SU-DHL-6 (cell line): ENCODE data around the gene ID4.

Source experiments
- H2AFZ ChIP-seq: fragments of 200-600 bp; sonication (generic); 2 replicates; pipeline ENCODE4 v1.6.1; 2014; ENCODE audit warnings: low read depth, mild to moderate bottlenecking, moderate library complexity, mixed read lengths, antibody characterized with exemption, low read length; ENCODE audit not compliant: severe bottlenecking
- H3F3A ChIP-seq: fragments of 200-600 bp; shearing (Covaris generic); 2 replicates; pipeline ENCODE4 v1.6.0; 2016; ENCODE audit warnings: antibody characterized with exemption, mild to moderate bottlenecking; ENCODE audit not compliant: insufficient read depth
- H3K27ac ChIP-seq: fragments of 200-600 bp; sonication (generic); 2 replicates; pipeline ENCODE4 v1.5.1; 2016; ENCODE audit warnings: low read depth, mild to moderate bottlenecking, low read length, moderate library complexity, mixed read lengths
- H3K27me3 ChIP-seq: fragments of 200-600 bp; sonication (generic), shearing (Covaris generic); 2 replicates; pipeline ENCODE4 v1.6.0; 2014; ENCODE audit warnings: mild to moderate bottlenecking, low read length
- H3K36me3 ChIP-seq: fragments of 200-600 bp; sonication (generic); 2 replicates; pipeline ENCODE4 v1.6.1; 2014; ENCODE audit warnings: mild to moderate bottlenecking, low read length, mixed read lengths
- H3K4me2 ChIP-seq: fragments of 300-600, 200-600 bp; shearing (Covaris generic), sonication (generic); 2 replicates; pipeline ENCODE4 v1.6.0; 2014; ENCODE audit warnings: low read length, low read depth, mild to moderate bottlenecking; ENCODE audit not compliant: poor library complexity, severe bottlenecking
- H3K4me3 ChIP-seq: fragments of 200-600 bp; sonication (generic); 2 replicates; pipeline ENCODE4 v1.5.1; 2014; ENCODE audit warnings: antibody characterized with exemption, low read length, mild to moderate bottlenecking, mixed read lengths; ENCODE audit not compliant: insufficient read depth, poor library complexity, severe bottlenecking
- H3K79me2 ChIP-seq: fragments of 200-600 bp; sonication (generic); 2 replicates; pipeline ENCODE4 v1.6.1; 2014; ENCODE audit warnings: mild to moderate bottlenecking, low read length, moderate library complexity; ENCODE audit not compliant: insufficient read depth
- H3K9ac ChIP-seq: fragments of 200-600 bp; sonication (generic); 2 replicates; pipeline ENCODE4 v1.7.0; 2014; ENCODE audit warnings: mild to moderate bottlenecking, low read length
- H3K9me2 ChIP-seq: fragments of 200-600 bp; sonication (generic); replicated peaks from 2 replicates; pipeline ENCODE4 v1.6.1; 2014; ENCODE audit warnings: low read length; ENCODE audit not compliant: insufficient read depth
- H3K9me3 ChIP-seq: fragments of 200-600 bp; sonication (generic); 2 replicates; pipeline ENCODE4 v1.6.1; 2014; ENCODE audit warnings: low read length, mixed read lengths; ENCODE audit not compliant: insufficient read depth
- H4K20me1 ChIP-seq: fragments of 200-600 bp; sonication (generic); 2 replicates; pipeline ENCODE4 v1.6.1; 2014; ENCODE audit warnings: low read depth, mild to moderate bottlenecking, antibody characterized with exemption, low read length, moderate library complexity, mixed read lengths
- CTCF ChIP-seq: fragments of 200-600 bp; sonication (generic); IDR thresholded peaks from one replicate; pipeline ENCODE4 v1.5.1; 2017; ENCODE audit warnings: antibody characterized with exemption, mild to moderate bottlenecking, low read length, moderate library complexity; ENCODE audit not compliant: insufficient read depth, poor library complexity, severe bottlenecking
- EZH2phosphoT487 ChIP-seq: fragments of 200-600 bp; sonication (generic), shearing (Covaris generic); conservative IDR thresholded peaks from 2 replicates; pipeline ENCODE4 v1.6.1; 2018; ENCODE audit warnings: mild to moderate bottlenecking, antibody characterized with exemption, low read length, moderate library complexity, mixed read lengths

The ID4 gene

GRCh38 chr6:19876672-19877071 is 39.5 kb downstream of the ID4 start:
- no peak overlapping the region for H3K4me3 ChIP-seq
- H4K20me1 ChIP-seq, result no peaks in the 10 kb centered on the region
- no peaks in the 10 kb centered on the region for H3K9me2 ChIP-seq
- no peaks in the 10 kb centered on the region for H3K9me3 ChIP-seq
- H3K36me3 ChIP-seq, result no peaks in the 10 kb centered on the region
- H3K79me2 ChIP-seq, result no peaks in the 10 kb centered on the region
- H2AFZ ChIP-seq, result no peak overlapping the region
- H3F3A ChIP-seq, result no peaks in the 10 kb centered on the region
- H3K27ac ChIP-seq, result no peak overlapping the region
- no peak overlapping the region for H3K9ac ChIP-seq
- no peak for TF ChIP-seq EZH2phosphoT487
- TF ChIP-seq CTCF, result no peak
- H3K4me2 ChIP-seq, result no peak overlapping the region
- H3K27me3 ChIP-seq, result 0 out of 2 replicates have a peak, but pooled peaks cover 4% of the 10 kb centered on the region

DNA sequence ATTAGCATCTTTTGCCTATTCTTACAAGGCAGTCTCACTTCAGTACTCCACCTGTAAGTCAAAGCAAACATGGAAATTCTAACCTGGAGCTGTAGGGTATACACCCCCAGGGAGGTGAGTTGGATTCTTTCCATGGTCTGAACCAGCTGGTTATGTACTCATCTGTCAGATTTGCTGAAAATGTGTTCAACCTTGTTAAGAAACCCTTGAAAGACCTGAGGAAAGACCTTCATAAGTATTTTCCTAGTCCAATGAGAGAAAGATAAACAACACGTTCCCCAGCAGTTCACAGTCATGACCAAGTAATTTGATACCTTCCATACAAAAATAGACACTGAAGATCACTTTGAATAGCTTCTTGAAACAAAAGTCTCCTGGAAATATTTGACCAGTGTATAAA is 42.5 kb downstream of the ID4 start:
- H3K36me3 ChIP-seq, result no peaks in the 10 kb centered on the region
- H3K4me3 ChIP-seq, result no peak overlapping the region
- H3K79me2 ChIP-seq, result no peaks in the 10 kb centered on the region
- H4K20me1 ChIP-seq, result no peaks in the 10 kb centered on the region
- H3F3A ChIP-seq, result no peaks in the 10 kb centered on the region
- H3K4me2 ChIP-seq, result no peak overlapping the region
- no peak overlapping the region for H2AFZ ChIP-seq
- no peaks in the 10 kb centered on the region for H3K9me3 ChIP-seq
- TF ChIP-seq CTCF (no peak), EZH2phosphoT487 (no peak)
- H3K27me3 ChIP-seq, result 0 out of 2 replicates have a peak, but pooled peaks cover 4% of the 10 kb centered on the region
- H3K9me2 ChIP-seq, result no peaks in the 10 kb centered on the region
- H3K27ac ChIP-seq, result no peak overlapping the region
- no peak overlapping the region for H3K9ac ChIP-seq

DNA sequence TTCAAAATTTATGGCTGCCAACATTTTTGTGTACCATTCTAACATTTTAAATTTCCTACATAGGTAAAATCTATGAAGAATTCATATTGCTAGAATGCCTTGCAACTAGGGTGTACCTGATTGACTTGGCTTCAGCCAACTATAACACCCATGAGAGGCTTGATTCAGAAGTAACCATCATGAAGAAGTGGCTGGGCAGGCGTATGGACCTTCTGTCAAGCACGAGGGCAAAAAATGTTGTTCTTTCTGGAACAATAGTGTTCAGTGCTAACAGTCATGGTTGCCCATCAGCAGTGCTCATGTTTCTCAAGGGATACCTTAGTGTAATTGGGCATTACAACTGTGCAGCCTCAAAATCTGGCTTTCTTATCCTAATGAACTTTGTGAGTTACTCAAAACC is 42.9 kb downstream of the ID4 start:
- Histone ChIP-seq H3K4me3 (no peak overlapping the region), H3K27ac (no peak overlapping the region), H3K36me3 (no peaks in the 10 kb centered on the region), H3F3A (no peaks in the 10 kb centered on the region), H3K9me2 (no peaks in the 10 kb centered on the region), H2AFZ (no peak overlapping the region), H3K27me3 (0 out of 2 replicates have a peak, but pooled peaks cover 4% of the 10 kb centered on the region), H3K9me3 (no peaks in the 10 kb centered on the region), H3K9ac (no peak overlapping the region), H3K4me2 (no peak overlapping the region), H3K79me2 (no peaks in the 10 kb centered on the region), H4K20me1 (no peaks in the 10 kb centered on the region)
- TF ChIP-seq CTCF (no peak), EZH2phosphoT487 (no peak)

- H3K9me3 ChIP-seq, result no peaks in the 10 kb centered on the region
- H4K20me1 ChIP-seq, result no peaks in the 10 kb centered on the region
- no peak overlapping the region for H3K4me3 ChIP-seq
- TF ChIP-seq CTCF, result no peak
- H3K9me2 ChIP-seq, result no peaks in the 10 kb centered on the region
- H2AFZ ChIP-seq, result no peak overlapping the region
- H3F3A ChIP-seq, result no peaks in the 10 kb centered on the region
- H3K27ac ChIP-seq, result no peak overlapping the region
- H3K9ac ChIP-seq, result no peak overlapping the region
- H3K4me2 ChIP-seq, result no peak overlapping the region
- H3K36me3 ChIP-seq, result no peaks in the 10 kb centered on the region
- H3K79me2 ChIP-seq, result no peaks in the 10 kb centered on the region
- no peaks in the 10 kb centered on the region for H3K27me3 ChIP-seq
These were observed 54.3 kb downstream of the ID4 start for GRCh38 chr6:19891451-19891850.
